ENCODE results near the gene CILP. TPM values are rescaled to one million over a fixed set of nuclear protein-coding genes. Genes with fewer than 3 reads are reported as not detected.

The CILP gene
- total RNA-seq, 4 donors from 2014 or later = 7.8 to 209 (median 55.5) TPM

GRCh38 chr15:65177901-65178300 is 33.4 kb downstream of the CILP start:
- Histone ChIP-seq H3K4me3 (no peak overlapping the region), H3K36me3 (peaks cover 0 to 64% (median 6%) of the 10 kb centered on the region in 3 donors), H3K27ac (no peak overlapping the region), H3K9me3 (no peaks in the 10 kb centered on the region), H3K27me3 (no peaks in the 10 kb centered on the region), H3K4me1 (peaks cover 0 to 42% (median 17%) of the 10 kb centered on the region in 4 donors)
- TF ChIP-seq POLR2A (IDR thresholded peaks at IDR 0.05) (no peak), EP300 (IDR thresholded peaks at IDR 0.05) (no peak)
- TF ChIP-seq, protein P1, sequence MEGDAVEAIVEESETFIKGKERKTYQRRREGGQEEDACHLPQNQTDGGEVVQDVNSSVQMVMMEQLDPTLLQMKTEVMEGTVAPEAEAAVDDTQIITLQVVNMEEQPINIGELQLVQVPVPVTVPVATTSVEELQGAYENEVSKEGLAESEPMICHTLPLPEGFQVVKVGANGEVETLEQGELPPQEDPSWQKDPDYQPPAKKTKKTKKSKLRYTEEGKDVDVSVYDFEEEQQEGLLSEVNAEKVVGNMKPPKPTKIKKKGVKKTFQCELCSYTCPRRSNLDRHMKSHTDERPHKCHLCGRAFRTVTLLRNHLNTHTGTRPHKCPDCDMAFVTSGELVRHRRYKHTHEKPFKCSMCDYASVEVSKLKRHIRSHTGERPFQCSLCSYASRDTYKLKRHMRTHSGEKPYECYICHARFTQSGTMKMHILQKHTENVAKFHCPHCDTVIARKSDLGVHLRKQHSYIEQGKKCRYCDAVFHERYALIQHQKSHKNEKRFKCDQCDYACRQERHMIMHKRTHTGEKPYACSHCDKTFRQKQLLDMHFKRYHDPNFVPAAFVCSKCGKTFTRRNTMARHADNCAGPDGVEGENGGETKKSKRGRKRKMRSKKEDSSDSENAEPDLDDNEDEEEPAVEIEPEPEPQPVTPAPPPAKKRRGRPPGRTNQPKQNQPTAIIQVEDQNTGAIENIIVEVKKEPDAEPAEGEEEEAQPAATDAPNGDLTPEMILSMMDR (IDR thresholded peaks at IDR 0.05) = no peak
- 78 to 88% methylated on average over 1 of the region's 1 CpG for WGBS, 2 donors
- no peak for DNase-seq (ENCODE audit: low spot score in 2 of 2)

DNA sequence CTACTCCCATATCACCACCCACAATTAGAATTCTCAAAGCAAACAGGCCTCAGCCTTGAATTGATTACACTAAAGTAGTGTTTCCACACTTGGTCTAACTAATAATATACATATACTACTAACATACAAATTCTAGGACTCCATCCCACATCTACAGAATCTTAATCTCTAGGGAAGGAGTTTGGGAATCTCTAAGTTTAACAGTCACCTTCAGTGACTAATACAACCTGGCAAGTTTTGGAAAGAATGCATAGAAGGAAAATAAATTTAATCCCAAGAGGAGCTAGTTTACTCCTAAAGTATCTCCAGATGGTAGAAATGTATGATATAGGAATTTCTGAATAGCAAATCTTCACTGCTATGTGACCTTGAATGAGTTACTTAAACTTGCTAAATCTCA is 35.2 kb downstream of the CILP start:
- no peaks in the 10 kb centered on the region for H3K27me3 ChIP-seq
- TF ChIP-seq, protein P1 (IDR thresholded peaks at IDR 0.05) = no peak
- no peak for TF ChIP-seq POLR2A (IDR thresholded peaks at IDR 0.05)
- no peak for TF ChIP-seq EP300 (IDR thresholded peaks at IDR 0.05)
- H3K9me3 ChIP-seq = no peaks in the 10 kb centered on the region
- no peak overlapping the region for H3K4me3 ChIP-seq
- H3K27ac ChIP-seq = no peak overlapping the region
- no peak for DNase-seq (ENCODE audit: low spot score in 2 of 2)
- H3K4me1 ChIP-seq = peaks cover 0 to 24% (median 4%) of the 10 kb centered on the region in 4 donors
- H3K36me3 ChIP-seq = peaks cover 0 to 78% (median 9%) of the 10 kb centered on the region in 3 donors

DNA sequence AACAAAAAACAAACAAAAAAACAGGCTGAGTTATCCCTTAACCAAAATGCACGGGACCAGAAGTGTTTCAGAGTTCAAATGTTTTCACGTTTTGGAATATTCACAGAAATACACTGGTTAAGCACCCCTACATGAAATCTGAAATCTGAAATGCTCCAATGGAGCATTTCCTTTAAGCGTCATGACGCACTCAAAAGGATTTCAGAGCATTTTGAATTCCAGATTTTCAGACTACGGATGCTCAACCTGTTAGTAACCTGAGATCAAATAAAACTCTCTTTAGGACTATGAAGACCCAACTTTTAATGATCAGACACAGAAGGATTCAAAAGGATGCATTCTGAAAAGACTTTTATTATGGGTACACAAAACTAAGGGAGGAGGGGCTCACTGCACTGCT is 35.8 kb downstream of the CILP start:
- H3K36me3 ChIP-seq = peaks cover 0 to 81% (median 9%) of the 10 kb centered on the region in 3 donors
- no peak for DNase-seq (ENCODE audit: low spot score in 2 of 2)
- H3K27me3 ChIP-seq = no peaks in the 10 kb centered on the region
- TF ChIP-seq, protein P1 (IDR thresholded peaks at IDR 0.05) = no peak
- TF ChIP-seq POLR2A (IDR thresholded peaks at IDR 0.05) = no peak
- TF ChIP-seq EP300 (IDR thresholded peaks at IDR 0.05) = no peak
- H3K27ac ChIP-seq = no peak overlapping the region
- 70 to 75% methylated on average over 5 of the region's 5 CpGs for whole genome bisulfite sequencing, 2 donors
- H3K4me3 ChIP-seq = no peak overlapping the region
- peaks cover 0 to 20% (median 3%) of the 10 kb centered on the region in 4 donors for H3K4me1 ChIP-seq
- no peaks in the 10 kb centered on the region for H3K9me3 ChIP-seq

GRCh38 chr15:65174509-65174908 is 36.8 kb downstream of the CILP start:
- Histone ChIP-seq H3K4me1 (peaks cover 0 to 13% (median 3%) of the 10 kb centered on the region in 4 donors), H3K9me3 (no peaks in the 10 kb centered on the region), H3K4me3 (no peak overlapping the region), H3K36me3 (peaks cover 3 to 91% (median 17%) of the 10 kb centered on the region in 3 donors), H3K27me3 (no peaks in the 10 kb centered on the region), H3K27ac (no peak overlapping the region)
- TF ChIP-seq EP300 (IDR thresholded peaks at IDR 0.05) (no peak), POLR2A (IDR thresholded peaks at IDR 0.05) (no peak)
- TF ChIP-seq, protein P1 (IDR thresholded peaks at IDR 0.05) = no peak
- no peak for DNase-seq (ENCODE audit: low spot score in 2 of 2)
- WGBS, 2 donors = 76 to 82% methylated on average over 5 of the region's 5 CpGs

GRCh38 chr15:65172531-65172930 is 38.7 kb downstream of the CILP start:
- Histone ChIP-seq H3K36me3 (peaks cover 3 to 89% (median 13%) of the 10 kb centered on the region in 3 donors), H3K9me3 (no peaks in the 10 kb centered on the region), H3K4me1 (no peaks in the 10 kb centered on the region), H3K27me3 (no peaks in the 10 kb centered on the region), H3K4me3 (no peak overlapping the region), H3K27ac (no peak overlapping the region)
- TF ChIP-seq EP300 (IDR thresholded peaks at IDR 0.05) (no peak), POLR2A (IDR thresholded peaks at IDR 0.05) (no peak)
- TF ChIP-seq, protein P1 (IDR thresholded peaks at IDR 0.05) = no peak
- DNase-seq (ENCODE audit: low spot score in 2 of 2) = no peak
- 75 to 85% methylated on average over 5 of the region's 5 CpGs for WGBS, 2 donors

All from tibial nerve (tissue), 4 donors.